Activated CD4-positive, alpha-beta T cell treated with anti-CD3 and anti-CD28 coated beads for 4 hours (primary cell): ENCODE results near the gene POU5F1.
"Not testable (repeated sequence)": the region's sequence is repeated elsewhere in the genome, so short reads cannot be mapped to it uniquely, and the experiment has no call there.

Experiments
- DNase-seq, 2 donors: peaks; one replicate each; pipeline ENCODE4 v3.0.0-alpha.2; 2020

Gene POU5F1

DNA sequence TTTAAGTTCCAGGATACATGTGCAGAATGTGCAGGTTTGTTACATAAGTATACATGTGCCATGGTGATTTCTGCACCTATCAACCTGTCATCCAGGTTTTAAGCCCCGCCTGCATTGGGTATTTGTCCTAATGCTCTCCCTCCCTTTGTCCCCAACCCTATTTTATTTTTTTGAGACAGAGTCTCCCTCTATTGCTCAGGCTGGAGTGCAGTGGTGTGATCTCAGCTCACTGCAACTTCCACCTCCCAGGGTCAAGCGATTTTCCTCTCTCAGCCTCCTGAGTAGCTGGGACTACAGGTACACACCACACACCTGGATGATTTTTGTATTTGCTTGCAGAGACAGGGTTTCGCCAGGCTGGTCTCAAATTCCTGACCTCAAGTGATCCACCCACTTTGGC lies 18.7 kb upstream of the POU5F1 start:
- DNase-seq = not testable (repeated sequence)

GRCh38 chr6:31187780-31188194 lies 17.3 kb upstream of the POU5F1 start:
- no peak for DNase-seq

GRCh38 chr6:31186052-31186734 lies 15.7 kb upstream of the POU5F1 start:
- no peak for DNase-seq

GRCh38 chr6:31185695-31186051 lies 15.2 kb upstream of the POU5F1 start:
- not testable (repeated sequence) for DNase-seq

GRCh38 chr6:31183859-31184258 lies 13.4 kb upstream of the POU5F1 start:
- not testable (repeated sequence) for DNase-seq

GRCh38 chr6:31183287-31183686 lies 12.8 kb upstream of the POU5F1 start:
- DNase-seq = not testable (repeated sequence)

DNA sequence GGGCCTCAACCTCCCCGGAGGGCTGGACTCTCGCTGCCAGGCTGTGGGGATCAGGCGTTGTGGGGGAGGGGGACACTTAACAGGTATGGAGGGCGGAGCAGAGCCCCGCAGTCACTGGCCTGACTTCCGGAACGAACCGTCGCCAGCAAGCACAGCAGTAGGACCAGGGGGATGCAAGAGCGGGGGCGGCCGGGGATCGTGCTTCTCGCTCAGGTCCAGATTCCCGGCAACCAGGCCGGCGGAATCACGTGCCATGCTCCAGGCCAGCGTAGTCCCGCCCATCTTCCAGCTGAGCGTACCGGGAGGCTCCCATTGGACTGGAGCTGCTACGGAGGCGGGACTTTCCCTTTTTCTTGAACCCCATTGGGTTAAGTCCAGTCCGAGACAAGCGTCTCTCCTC lies 10.0 kb upstream of the POU5F1 start:
- DNase-seq = peak; percentile 51 to 75

GRCh38 chr6:31179896-31180295 lies 9.4 kb upstream of the POU5F1 start:
- no peak for DNase-seq

DNA sequence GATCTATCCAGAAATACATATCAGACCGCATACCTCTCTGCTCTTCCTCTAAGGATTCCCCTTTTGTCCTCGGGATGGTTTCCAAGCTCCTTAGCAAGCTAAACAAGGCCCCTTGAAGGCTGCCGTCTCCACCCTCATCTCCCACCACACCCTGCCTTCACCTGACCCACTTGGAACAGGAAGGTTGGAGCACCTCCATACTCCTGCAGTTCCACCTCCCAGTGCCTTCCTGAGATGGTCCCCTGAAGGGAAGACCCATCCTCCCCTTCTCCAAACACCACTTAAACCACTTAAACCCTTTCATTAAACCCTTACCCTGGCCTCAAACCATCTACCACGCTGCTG lies 8.5 kb upstream of the POU5F1 start:
- DNase-seq = no peak

DNA sequence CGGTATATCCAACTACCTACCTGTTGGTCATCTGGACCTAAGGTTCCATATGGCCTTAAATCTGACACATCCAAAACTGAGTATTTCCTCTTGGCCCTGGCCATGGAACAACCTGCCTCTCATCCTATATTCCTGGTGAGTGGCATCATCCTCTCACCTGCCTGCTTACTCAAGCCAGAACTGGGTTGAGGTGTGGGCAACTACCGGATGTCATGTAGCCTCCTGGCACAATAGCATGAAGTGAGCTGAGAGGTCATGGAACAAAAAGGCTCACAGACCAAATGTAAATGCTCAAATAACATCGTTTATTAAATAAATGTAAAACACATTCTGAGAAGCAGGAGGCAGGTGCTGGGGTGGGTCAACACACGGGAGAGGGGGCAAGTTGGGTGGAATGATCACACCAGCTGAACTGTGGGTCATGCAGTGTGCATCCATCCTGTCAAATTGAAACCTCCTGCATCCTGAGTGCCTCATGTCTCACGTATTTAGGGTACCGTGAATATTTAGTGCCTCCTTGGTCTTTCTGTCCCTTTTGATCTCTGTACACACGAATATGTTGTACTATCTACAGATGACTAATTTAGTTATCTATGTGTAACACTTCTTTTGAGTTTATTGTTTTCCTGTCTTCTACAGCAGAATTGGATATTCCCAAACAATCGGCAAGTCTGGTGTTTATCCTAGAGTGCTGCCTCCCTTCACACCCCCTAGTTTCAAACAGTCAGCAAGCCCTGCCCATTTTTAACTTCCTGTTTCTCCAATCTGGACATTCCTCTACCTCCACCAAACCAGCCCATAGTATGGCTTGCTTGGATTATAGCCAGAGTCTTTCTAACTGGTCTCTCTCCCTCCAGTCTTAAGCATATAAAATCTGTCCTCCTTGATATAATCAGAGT lies 7.9 kb upstream of the POU5F1 start:
- no peak for DNase-seq

- DNase-seq = no peak
Measured at GRCh38 chr6:31175971-31176370, 5.5 kb upstream of the POU5F1 start.

- DNase-seq = no peak
Measured at GRCh38 chr6:31174378-31174777, 3.9 kb upstream of the POU5F1 start.

DNA sequence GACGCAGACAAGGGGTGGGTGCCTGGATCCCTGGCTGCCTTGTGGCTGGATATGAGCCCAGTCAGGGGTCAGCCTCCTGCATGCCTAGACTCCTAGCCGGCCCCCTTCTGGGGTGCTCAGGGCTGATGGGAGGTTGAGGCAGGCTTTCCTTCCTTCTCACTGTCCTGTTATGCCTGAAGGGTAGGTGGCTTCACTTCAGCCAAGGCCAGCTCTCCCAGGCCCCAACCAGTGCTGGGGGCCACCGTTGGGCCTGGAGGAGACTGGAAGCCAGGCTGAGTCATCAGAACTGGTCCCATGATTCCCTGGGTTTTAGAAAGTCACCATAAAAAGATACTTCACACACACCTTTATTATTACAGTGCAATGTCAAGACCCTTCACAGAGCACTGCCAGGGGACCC lies 2.9 kb upstream of the POU5F1 start:
- DNase-seq = no peak

GRCh38 chr6:31172973-31173384 lies 2.5 kb upstream of the POU5F1 start:
- DNase-seq = no peak

GRCh38 chr6:31171931-31172905 lies 1.7 kb upstream of the POU5F1 start:
- no peak for DNase-seq

- no peak for DNase-seq
Measured at GRCh38 chr6:31170987-31171671, 647 bp upstream of the POU5F1 start.

GRCh38 chr6:31169858-31170599 lies 453 bp downstream of the POU5F1 start:
- DNase-seq = not testable (repeated sequence)

DNA sequence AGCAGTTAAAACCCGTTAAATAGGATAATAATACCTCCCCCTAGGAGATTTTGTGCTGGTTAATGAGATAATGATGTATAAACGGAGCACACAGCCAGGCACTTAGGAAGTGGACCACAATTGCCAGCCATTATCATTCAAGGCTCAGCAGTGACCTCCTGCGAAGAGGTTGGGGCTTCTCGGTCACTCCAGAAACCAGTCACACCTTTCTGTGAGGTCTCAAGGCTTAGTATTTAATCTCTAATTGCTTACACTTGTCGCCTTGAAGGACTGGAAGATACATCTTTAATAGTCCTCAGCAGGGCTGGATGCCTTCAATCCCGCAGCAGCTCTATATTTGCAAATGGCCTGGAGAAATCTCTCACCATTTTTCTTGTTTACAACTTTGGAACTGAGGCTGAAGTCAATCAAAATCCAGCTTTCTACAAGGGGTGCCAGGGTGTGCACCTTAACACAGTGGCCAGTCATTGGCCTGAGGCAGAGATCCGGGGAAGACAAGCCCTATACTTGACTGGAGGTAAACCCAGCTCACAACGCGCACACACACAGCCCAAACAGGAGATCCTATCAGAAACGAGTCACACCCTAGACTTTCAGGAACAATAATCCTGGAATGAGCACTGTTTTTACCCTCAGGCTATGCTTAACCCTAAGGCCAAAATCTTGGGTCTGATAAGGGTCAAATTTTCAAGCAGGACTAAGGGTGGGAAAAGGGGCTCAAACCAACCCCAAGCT lies 1.2 kb downstream of the POU5F1 start:
- no peak for DNase-seq

GRCh38 chr6:31168606-31169005 lies 1.9 kb downstream of the POU5F1 start:
- no peak for DNase-seq

DNA sequence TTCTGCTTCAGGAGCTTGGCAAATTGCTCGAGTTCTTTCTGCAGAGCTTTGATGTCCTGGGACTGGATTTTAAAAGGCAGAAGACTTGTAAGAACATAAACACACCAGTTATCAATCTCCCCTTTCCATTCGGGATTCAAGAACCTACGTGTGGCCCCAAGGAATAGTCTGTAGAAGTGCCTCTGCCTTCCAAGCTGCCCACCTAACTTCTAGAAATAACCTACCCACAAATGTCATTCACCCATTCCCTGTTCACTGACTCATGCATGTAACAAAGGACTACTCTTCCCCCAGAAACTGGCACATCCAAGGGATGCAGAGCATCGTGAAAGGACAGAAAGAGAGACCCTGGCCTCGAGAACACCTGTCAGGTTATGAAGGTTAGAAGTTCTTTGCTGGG lies 4.5 kb downstream of the POU5F1 start:
- DNase-seq = no peak
